ENCODE data around the gene CTSZ.

The CTSZ gene

DNA sequence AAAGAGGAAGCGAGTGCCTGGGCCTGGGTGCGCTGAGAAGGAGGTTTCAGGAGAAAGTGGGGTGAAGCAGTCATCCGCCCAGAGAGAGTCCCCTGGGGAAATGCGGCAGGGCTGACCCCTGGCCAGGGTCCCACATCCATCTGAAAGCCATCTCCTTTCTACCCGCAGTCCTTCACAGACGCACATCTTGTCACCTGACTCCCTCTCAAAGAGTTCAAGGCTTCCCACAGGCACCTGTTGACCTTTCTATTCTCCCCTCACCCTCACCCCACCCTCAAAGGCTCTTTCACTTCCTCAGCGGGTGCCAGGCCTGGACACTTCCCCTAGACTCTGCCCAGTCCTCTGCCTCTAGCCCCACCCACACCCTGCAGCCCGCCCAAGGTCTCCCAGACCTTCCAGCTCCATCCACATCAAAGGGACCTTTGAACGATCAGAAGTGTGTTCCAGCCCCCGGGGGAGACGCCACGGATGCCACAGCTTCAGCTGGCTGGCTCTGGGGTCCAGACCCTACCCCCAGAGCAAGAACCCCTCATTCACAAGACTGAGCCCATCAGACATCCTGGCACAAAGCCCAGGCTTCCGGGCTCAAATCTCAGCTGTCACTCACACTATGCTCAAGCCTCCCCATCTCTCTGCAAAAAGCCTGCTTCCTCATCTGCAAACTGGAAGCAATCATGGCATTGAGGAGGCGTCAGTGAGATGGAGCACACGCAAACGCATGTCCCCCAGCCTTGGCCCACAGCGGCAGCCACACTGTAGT lies 2.1 kb downstream of the CTSZ start:
- TF ChIP-seq ZC3H10 (CRISPR knock-in tag; IDR thresholded peaks at IDR 0.05): no peak
- no peak for TF ChIP-seq ISL1 (CRISPR knock-in tag; IDR thresholded peaks at IDR 0.05)
- TF ChIP-seq, protein P1, sequence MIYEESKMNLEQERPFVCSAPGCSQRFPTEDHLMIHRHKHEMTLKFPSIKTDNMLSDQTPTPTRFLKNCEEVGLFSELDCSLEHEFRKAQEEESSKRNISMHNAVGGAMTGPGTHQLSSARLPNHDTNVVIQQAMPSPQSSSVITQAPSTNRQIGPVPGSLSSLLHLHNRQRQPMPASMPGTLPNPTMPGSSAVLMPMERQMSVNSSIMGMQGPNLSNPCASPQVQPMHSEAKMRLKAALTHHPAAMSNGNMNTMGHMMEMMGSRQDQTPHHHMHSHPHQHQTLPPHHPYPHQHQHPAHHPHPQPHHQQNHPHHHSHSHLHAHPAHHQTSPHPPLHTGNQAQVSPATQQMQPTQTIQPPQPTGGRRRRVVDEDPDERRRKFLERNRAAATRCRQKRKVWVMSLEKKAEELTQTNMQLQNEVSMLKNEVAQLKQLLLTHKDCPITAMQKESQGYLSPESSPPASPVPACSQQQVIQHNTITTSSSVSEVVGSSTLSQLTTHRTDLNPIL (CRISPR knock-in tag; IDR thresholded peaks at IDR 0.05; ENCODE audit: low read depth): no peak
- no peak for TF ChIP-seq PPARA (CRISPR knock-in tag; IDR thresholded peaks at IDR 0.05; ENCODE audit: borderline replicate concordance)
- no peak for TF ChIP-seq ZNF565 (CRISPR knock-in tag; conservative IDR thresholded peaks at IDR 0.05; ENCODE audit: low read depth)
- TF ChIP-seq ZFP30 (CRISPR knock-in tag; IDR thresholded peaks at IDR 0.05): no peak
- ATAC-seq: no peak

DNA sequence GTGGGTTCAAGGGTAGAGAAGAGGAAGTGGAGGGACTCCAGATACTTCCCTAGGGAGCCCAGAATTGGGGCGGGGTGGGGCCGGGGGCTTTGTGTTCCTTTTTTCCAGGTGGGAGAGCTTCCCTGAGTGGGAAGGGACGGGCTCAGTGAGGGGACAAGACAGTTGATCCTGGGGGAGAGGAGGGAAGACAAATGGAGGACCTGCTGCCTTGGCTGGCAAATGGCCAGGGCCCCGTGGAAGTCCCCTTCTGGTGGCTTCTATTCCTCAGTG lies 2.6 kb downstream of the CTSZ start:
- TF ChIP-seq ZNF8 (CRISPR knock-in tag; IDR thresholded peaks at IDR 0.05): no peak
- no peak for TF ChIP-seq OSR1 (CRISPR knock-in tag; IDR thresholded peaks at IDR 0.05)
- TF ChIP-seq, protein P1 (CRISPR knock-in tag; IDR thresholded peaks at IDR 0.05; ENCODE audit: low read depth): no peak
- TF ChIP-seq ZFP30 (CRISPR knock-in tag; IDR thresholded peaks at IDR 0.05): no peak
- no peak for TF ChIP-seq TOX (CRISPR knock-in tag; IDR thresholded peaks at IDR 0.05; ENCODE audit: borderline replicate concordance)
- TF ChIP-seq ARNTL (CRISPR knock-in tag; IDR thresholded peaks at IDR 0.05; ENCODE audit: borderline replicate concordance, low read depth): no peak
- no peak for TF ChIP-seq ISL1 (CRISPR knock-in tag; IDR thresholded peaks at IDR 0.05)
- no peak for TF ChIP-seq CSDC2 (CRISPR knock-in tag; IDR thresholded peaks at IDR 0.05)
- no peak for TF ChIP-seq SNAI2 (CRISPR knock-in tag; IDR thresholded peaks at IDR 0.05)
- TF ChIP-seq GLIS3 (CRISPR knock-in tag; IDR thresholded peaks at IDR 0.05): no peak
- no peak for TF ChIP-seq ZNF70 (CRISPR knock-in tag; IDR thresholded peaks at IDR 0.05)
- TF ChIP-seq PPARA (CRISPR knock-in tag; IDR thresholded peaks at IDR 0.05; ENCODE audit: borderline replicate concordance): no peak
- no peak for TF ChIP-seq TCF4 (CRISPR knock-in tag; IDR thresholded peaks at IDR 0.05; ENCODE audit: borderline replicate concordance)
- TF ChIP-seq ZFP3 (CRISPR knock-in tag; IDR thresholded peaks at IDR 0.05): no peak
- TF ChIP-seq, protein P2, sequence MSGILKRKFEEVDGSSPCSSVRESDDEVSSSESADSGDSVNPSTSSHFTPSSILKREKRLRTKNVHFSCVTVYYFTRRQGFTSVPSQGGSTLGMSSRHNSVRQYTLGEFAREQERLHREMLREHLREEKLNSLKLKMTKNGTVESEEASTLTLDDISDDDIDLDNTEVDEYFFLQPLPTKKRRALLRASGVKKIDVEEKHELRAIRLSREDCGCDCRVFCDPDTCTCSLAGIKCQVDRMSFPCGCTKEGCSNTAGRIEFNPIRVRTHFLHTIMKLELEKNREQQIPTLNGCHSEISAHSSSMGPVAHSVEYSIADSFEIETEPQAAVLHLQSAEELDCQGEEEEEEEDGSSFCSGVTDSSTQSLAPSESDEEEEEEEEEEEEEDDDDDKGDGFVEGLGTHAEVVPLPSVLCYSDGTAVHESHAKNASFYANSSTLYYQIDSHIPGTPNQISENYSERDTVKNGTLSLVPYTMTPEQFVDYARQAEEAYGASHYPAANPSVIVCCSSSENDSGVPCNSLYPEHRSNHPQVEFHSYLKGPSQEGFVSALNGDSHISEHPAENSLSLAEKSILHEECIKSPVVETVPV (CRISPR knock-in tag; IDR thresholded peaks at IDR 0.05): no peak
- TF ChIP-seq ZC3H10 (CRISPR knock-in tag; IDR thresholded peaks at IDR 0.05): no peak
- no peak for TF ChIP-seq ZNF565 (CRISPR knock-in tag; conservative IDR thresholded peaks at IDR 0.05; ENCODE audit: low read depth)
- ATAC-seq: no peak

DNA sequence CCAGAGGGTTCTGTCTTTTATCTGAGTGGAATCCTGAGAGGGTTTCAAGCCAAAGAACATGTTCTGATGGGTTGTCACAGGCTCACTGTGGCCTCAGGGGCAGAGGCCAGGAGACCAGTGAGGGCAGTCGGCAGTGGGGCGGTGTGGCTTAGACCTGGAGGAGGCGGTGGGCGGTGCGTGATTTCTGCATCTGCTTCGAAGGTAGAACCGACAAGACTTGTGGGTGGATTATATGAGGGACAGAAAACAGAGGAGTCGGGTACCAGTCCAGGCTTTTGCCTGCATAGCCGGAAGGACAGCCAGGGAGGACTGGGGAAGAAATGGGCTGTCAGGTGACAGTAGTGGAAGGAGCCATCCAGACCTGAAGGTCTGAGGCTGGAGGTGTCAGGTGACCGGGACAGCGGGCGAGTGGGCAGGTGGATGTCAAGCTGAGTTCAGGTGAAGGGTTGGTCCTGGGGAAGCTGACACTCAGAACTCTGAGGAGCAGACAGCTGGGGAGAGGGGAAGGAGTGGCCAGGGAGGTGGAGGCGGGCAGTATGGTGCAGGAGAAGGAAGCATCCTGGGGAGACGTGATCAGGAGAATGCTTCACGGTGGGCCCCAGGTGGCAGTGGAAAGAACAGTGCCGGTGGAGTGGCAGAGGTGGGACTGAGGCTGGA lies 3.1 kb downstream of the CTSZ start:
- no peak for ATAC-seq
- no peak for TF ChIP-seq TCF4 (CRISPR knock-in tag; IDR thresholded peaks at IDR 0.05; ENCODE audit: borderline replicate concordance)
- TF ChIP-seq SNAI2 (CRISPR knock-in tag; IDR thresholded peaks at IDR 0.05): no peak
- TF ChIP-seq CSDC2 (CRISPR knock-in tag; IDR thresholded peaks at IDR 0.05): no peak
- TF ChIP-seq TOX (CRISPR knock-in tag; IDR thresholded peaks at IDR 0.05; ENCODE audit: borderline replicate concordance): no peak

DNA sequence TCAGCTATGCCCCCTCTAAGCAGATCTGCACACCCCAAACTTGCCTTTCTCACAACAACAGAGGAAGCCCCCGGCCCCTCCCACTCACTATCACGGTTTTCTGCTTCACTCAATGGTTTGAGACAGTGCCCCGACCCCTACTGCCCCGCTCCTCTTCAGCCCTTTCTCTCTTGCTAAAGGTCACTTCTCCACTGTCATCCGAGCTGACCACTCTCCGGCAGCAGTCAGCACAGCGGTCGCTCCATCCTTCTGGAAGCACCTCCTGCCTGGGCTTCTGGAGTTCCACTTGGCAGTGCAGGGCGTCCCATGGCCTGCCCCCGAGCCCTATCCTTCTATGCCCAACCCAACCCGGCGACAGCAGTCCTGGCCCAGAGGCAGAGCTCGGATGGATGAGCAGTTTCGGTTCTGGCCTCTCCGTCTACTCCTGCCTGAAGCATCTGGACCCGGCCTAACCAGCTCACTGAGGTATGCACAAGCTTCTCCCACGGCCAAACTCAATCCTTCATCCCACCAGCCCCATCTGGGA lies 4.1 kb downstream of the CTSZ start:
- ATAC-seq: no peak
- TF ChIP-seq ZFP3 (CRISPR knock-in tag; IDR thresholded peaks at IDR 0.05): no peak
- TF ChIP-seq ZNF8 (CRISPR knock-in tag; IDR thresholded peaks at IDR 0.05): no peak
- TF ChIP-seq CSDC2 (CRISPR knock-in tag; IDR thresholded peaks at IDR 0.05): no peak
- TF ChIP-seq TOX (CRISPR knock-in tag; IDR thresholded peaks at IDR 0.05; ENCODE audit: borderline replicate concordance): no peak
- TF ChIP-seq, protein P3, sequence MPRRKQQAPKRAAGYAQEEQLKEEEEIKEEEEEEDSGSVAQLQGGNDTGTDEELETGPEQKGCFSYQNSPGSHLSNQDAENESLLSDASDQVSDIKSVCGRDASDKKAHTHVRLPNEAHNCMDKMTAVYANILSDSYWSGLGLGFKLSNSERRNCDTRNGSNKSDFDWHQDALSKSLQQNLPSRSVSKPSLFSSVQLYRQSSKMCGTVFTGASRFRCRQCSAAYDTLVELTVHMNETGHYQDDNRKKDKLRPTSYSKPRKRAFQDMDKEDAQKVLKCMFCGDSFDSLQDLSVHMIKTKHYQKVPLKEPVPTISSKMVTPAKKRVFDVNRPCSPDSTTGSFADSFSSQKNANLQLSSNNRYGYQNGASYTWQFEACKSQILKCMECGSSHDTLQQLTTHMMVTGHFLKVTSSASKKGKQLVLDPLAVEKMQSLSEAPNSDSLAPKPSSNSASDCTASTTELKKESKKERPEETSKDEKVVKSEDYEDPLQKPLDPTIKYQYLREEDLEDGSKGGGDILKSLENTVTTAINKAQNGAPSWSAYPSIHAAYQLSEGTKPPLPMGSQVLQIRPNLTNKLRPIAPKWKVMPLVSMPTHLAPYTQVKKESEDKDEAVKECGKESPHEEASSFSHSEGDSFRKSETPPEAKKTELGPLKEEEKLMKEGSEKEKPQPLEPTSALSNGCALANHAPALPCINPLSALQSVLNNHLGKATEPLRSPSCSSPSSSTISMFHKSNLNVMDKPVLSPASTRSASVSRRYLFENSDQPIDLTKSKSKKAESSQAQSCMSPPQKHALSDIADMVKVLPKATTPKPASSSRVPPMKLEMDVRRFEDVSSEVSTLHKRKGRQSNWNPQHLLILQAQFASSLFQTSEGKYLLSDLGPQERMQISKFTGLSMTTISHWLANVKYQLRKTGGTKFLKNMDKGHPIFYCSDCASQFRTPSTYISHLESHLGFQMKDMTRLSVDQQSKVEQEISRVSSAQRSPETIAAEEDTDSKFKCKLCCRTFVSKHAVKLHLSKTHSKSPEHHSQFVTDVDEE (CRISPR knock-in tag; IDR thresholded peaks at IDR 0.05): no peak
- no peak for TF ChIP-seq SNAI2 (CRISPR knock-in tag; IDR thresholded peaks at IDR 0.05)
- TF ChIP-seq, protein P1 (CRISPR knock-in tag; IDR thresholded peaks at IDR 0.05; ENCODE audit: low read depth): no peak
- TF ChIP-seq, protein P4, sequence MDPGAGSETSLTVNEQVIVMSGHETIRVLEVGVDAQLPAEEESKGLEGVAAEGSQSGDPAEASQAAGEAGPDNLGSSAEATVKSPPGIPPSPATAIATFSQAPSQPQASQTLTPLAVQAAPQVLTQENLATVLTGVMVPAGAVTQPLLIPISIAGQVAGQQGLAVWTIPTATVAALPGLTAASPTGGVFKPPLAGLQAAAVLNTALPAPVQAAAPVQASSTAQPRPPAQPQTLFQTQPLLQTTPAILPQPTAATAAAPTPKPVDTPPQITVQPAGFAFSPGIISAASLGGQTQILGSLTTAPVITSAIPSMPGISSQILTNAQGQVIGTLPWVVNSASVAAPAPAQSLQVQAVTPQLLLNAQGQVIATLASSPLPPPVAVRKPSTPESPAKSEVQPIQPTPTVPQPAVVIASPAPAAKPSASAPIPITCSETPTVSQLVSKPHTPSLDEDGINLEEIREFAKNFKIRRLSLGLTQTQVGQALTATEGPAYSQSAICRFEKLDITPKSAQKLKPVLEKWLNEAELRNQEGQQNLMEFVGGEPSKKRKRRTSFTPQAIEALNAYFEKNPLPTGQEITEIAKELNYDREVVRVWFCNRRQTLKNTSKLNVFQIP (CRISPR knock-in tag; IDR thresholded peaks at IDR 0.05; ENCODE audit: borderline replicate concordance, low read depth): no peak
- no peak for TF ChIP-seq PPARA (CRISPR knock-in tag; IDR thresholded peaks at IDR 0.05; ENCODE audit: borderline replicate concordance)
- no peak for TF ChIP-seq TCF4 (CRISPR knock-in tag; IDR thresholded peaks at IDR 0.05; ENCODE audit: borderline replicate concordance)
- TF ChIP-seq, protein P2 (CRISPR knock-in tag; IDR thresholded peaks at IDR 0.05): no peak
- TF ChIP-seq OSR1 (CRISPR knock-in tag; IDR thresholded peaks at IDR 0.05): no peak
- TF ChIP-seq RARB (CRISPR knock-in tag; IDR thresholded peaks at IDR 0.05): no peak

Measured in SK-N-SH treated with all-trans-retinoic acid at 6 μM for 48 hours (cell line).